Fibroblast of the aortic adventitia (primary cell): Measurements from ENCODE around the gene NPHP4. TPM values are rescaled to one million over a fixed set of nuclear protein-coding genes. Genes with fewer than 3 reads are reported as not detected.

ENCODE experiments used
- DNase-seq: peaks from one replicate; pipeline ENCODE4 v3.0.0-alpha.2; 2010; ENCODE audit warnings: low read depth
- H3K4me3 ChIP-seq: 2 replicates; pipeline ENCODE4 v1.5.1; 2011; ENCODE audit warnings: low read depth, mild to moderate bottlenecking, control low read depth, low read length, moderate library complexity
- CTCF ChIP-seq: IDR thresholded peaks from 2 replicates; pipeline ENCODE4 v1.5.1; 2011; ENCODE audit warnings: mild to moderate bottlenecking, low read length, control low read depth, inconsistent platforms; ENCODE audit not compliant: insufficient read depth
- total RNA-seq: library from RNA; depleted of rRNA; stranded (reverse); fragments of >200 nt; gene quantifications from 2 replicates; pipeline ENCODE4 v1.2.3, GENCODE V29; 2012; ENCODE audit warnings: low replicate concordance

The NPHP4 gene
- total RNA-seq, 1 donor, result 6.9 TPM

GRCh38 chr1:5827516-5827915 lies 164.7 kb downstream of the NPHP4 start:
- no peak for TF ChIP-seq CTCF
- no peak overlapping the region for H3K4me3 ChIP-seq
- DNase-seq, result no peak

GRCh38 chr1:5826601-5827000 lies 165.6 kb downstream of the NPHP4 start:
- DNase-seq, result no peak
- H3K4me3 ChIP-seq, result no peak overlapping the region
- no peak for TF ChIP-seq CTCF

GRCh38 chr1:5822726-5823125 lies 169.5 kb downstream of the NPHP4 start:
- no peak for TF ChIP-seq CTCF
- no peak for DNase-seq
- H3K4me3 ChIP-seq, result no peak overlapping the region

- H3K4me3 ChIP-seq, result no peak overlapping the region
- no peak for DNase-seq
- no peak for TF ChIP-seq CTCF
Observed at GRCh38 chr1:5822266-5822665, 170.0 kb downstream of the NPHP4 start.

GRCh38 chr1:5821540-5822176 lies 170.6 kb downstream of the NPHP4 start:
- no peak for TF ChIP-seq CTCF
- no peak overlapping the region for H3K4me3 ChIP-seq
- no peak for DNase-seq

- TF ChIP-seq CTCF, result no peak
- H3K4me3 ChIP-seq, result no peak overlapping the region
- DNase-seq, result no peak
Observed at GRCh38 chr1:5820026-5820421, 172.2 kb downstream of the NPHP4 start.

GRCh38 chr1:5819391-5820025 lies 172.7 kb downstream of the NPHP4 start:
- DNase-seq, result no peak
- TF ChIP-seq CTCF, result no peak
- H3K4me3 ChIP-seq, result no peak overlapping the region
